Suppressor macrophage (primary cell): ENCODE measurements around the gene PLEKHA1.
A peak's percentile ranks its signal among the peaks of the same experiment; 100 is the strongest.

Experiments
- DNase-seq, 4 experiments: peaks; one replicate each; pipeline ENCODE4 v3.0.0-alpha.2; 2020 to 2022
- total RNA-seq, 17 experiments: gene quantifications; one replicate each; lab custom pipeline; 2026; ENCODE audit warnings: mixed read lengths in 6 of 17, inconsistent platforms in 3 of 17; lab: John Stamatoyannopoulos, UW

The PLEKHA1 gene
- 18.9 to 69.5 (median 45.0) reads per million in 17 experiments for total RNA-seq

DNA sequence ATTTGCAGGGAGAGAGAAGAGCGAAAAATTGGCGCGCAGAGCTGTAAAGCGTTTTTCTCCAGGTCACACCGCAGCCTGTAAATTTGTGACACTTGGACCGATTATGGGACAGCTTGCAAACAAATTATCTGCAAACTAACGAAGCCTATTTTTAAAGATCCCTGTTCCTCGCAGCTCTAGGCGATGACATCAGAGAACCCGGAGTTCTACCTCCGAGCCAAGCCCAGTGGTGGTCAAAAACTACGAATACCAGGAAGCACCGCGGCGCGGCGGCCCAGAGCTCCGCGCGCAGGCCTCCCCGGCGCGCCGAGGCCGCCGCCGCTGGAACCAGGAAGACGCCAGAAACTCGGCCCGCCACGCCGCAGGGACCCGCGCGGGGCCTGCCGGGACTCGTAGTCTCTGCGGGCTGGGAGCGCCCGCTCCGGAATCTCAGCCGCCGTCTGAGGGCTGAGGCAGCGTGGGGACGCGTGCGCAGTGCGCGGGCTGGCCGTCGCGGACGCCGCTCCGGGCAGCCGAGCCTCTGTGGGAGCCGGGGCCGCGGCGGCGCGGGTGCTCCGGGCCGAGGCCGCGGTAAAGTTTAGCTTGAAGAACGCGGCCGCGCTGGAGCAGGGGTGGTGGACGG is at the start of gene PLEKHA1:
TSS of gene PLEKHA1 (plus strand) at position 472 of the 622 bp plus-strand sequence. CDS start 18,493 bp downstream, outside the sequence.
- DNase-seq = peak; percentile 97 to 99 (median 98)

DNA sequence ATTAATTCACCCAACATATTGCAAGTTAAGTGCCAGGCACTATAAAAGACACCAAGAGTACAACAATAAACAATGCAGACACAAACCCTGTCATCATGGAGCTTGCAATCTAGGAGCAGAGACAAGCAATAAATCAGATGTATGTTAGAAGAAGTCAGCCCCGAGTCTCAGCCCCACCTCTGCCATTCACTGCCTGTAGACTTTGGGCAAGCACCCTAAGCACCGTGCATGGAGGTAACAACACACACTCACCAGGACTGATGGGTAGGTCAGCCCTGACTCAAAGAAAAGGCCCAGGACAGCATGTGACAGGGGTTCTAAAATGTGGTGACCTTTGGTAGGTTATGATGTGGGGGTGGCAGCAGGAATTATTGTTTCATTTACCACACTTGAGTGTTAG is 49.3 kb upstream of the PLEKHA1 start:
- DNase-seq = no peak

DNA sequence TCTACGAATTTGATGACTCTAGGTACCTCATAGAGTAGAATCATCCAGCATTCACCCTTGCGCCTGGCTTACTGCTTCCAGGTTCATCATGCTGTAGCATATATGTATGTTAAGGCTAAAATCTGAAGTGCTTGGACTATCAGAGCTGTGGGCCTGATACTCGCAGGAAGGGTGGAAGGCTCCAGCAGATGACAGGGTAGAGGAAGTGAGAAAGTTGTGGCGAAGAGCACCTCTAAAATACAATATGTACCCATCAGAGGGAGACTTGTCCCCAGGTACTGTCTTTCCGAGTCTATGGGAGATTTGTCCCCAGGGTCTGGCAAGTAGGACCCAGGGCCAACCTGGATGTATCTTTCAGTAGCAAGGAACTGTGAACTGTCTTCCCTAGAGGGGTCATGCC is 48.1 kb upstream of the PLEKHA1 start:
- DNase-seq = no peak

GRCh38 chr10:122326806-122327205 is 47.7 kb upstream of the PLEKHA1 start:
- no peak for DNase-seq

GRCh38 chr10:122327237-122328206 is 47.0 kb upstream of the PLEKHA1 start:
- DNase-seq = no peak

GRCh38 chr10:122328676-122329075 is 45.8 kb upstream of the PLEKHA1 start:
- peak; percentile 68 to 90 (median 78) for DNase-seq

DNA sequence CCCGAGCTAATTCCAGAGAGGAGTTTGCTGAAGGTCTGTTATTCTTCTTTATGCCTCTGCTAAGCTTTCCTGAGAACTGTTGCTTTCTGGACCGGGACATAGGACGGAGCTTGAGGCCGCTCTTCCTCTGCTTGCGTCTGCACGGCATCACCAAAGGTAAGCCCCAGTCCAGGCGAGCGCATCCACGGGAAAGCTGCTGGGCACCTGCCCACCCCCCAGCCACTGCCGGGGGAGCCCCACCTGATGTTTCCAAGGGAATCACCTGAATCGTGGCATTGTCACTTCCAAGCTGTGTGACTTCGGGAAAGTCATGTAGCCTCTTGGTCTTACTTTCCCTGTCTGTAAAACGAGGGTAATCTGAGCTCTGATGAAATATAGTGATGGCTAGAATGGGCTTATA is 45.1 kb upstream of the PLEKHA1 start:
- no peak for DNase-seq

DNA sequence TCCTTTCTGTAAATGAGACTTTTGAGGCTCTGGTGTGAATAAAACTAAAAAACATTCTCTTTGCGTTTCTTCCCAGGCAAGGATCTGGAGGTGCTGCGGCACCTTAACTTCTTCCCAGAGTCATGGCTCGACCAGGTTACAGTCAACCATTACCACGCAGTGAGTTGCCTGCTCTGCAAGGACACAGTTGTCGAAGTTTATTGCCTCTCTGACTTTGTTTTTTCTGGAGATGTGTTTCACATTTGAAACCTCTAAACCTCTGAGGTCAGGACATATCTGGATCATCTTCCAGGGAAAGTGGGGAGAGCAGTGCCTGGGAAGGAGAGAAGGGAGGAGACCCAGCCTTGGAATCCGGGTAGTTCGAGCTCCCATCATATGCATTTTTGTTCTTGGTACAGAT is 43.4 kb upstream of the PLEKHA1 start:
- no peak for DNase-seq

GRCh38 chr10:122331615-122332446 is 42.7 kb upstream of the PLEKHA1 start:
- DNase-seq = no peak

- DNase-seq = peak; percentile 58 to 80 (median 64)
Observed at GRCh38 chr10:122333037-122333436, 41.5 kb upstream of the PLEKHA1 start.

- no peak for DNase-seq
Observed at GRCh38 chr10:122336332-122336731, 38.2 kb upstream of the PLEKHA1 start.

GRCh38 chr10:122336961-122337360 is 37.5 kb upstream of the PLEKHA1 start:
- DNase-seq = no peak

GRCh38 chr10:122338609-122339441 is 35.7 kb upstream of the PLEKHA1 start:
- DNase-seq = no peak

- peak in 2 of 4 experiments; percentile 19 to 20 for DNase-seq
Observed at GRCh38 chr10:122341141-122341810, 33.2 kb upstream of the PLEKHA1 start.

GRCh38 chr10:122342293-122343134 is 32.0 kb upstream of the PLEKHA1 start:
- peak; percentile 72 to 80 (median 74) for DNase-seq

- DNase-seq = no peak
Observed at GRCh38 chr10:122343135-122343800, 31.2 kb upstream of the PLEKHA1 start.

GRCh38 chr10:122343936-122344335 is 30.6 kb upstream of the PLEKHA1 start:
- DNase-seq = no peak

GRCh38 chr10:122344741-122345258 is 29.7 kb upstream of the PLEKHA1 start:
- DNase-seq = peak in 2 of 4 experiments; percentile 11 to 23

GRCh38 chr10:122346326-122346950 is 28.1 kb upstream of the PLEKHA1 start:
- DNase-seq = no peak
